Osteocyte (in vitro differentiated cells): ENCODE data around the gene SSPN. TPM values are rescaled to one million over a fixed set of nuclear protein-coding genes. Genes with fewer than 3 reads are reported as not detected.

Source experiments
- total RNA-seq: library from RNA; stranded (reverse); gene quantifications from 2 replicates; pipeline ENCODE4 v1.2.1, GENCODE V29; 2021

Gene SSPN
- total RNA-seq, 1 donor from 2014 or later = 19.2 TPM

Other genes with a start within 250 kb of the SSPN start
- 69.0 and 74.3 TPM in 2 replicates for gene RASSF8, start 236.9 kb upstream of the SSPN start, total RNA-seq
- gene BHLHE41, start 70.5 kb upstream of the SSPN start, total RNA-seq = 1.1 and 1.4 TPM in 2 replicates